Stimulated activated CD8-positive, alpha-beta memory T cell treated with anti-CD3 and anti-CD28 coated beads, Interleukin-4, amount 100 ng/mL, for 48 hours (primary cell): ENCODE measurements around the gene LYZL2.

Source experiments
- DNase-seq: peaks from one replicate; pipeline ENCODE4 v3.0.0-alpha.2; 2020

Gene LYZL2

GRCh38 chr10:30589441-30589840 lies 40.1 kb downstream of the LYZL2 start:
- no peak for DNase-seq

GRCh38 chr10:30587522-30588031 lies 42.0 kb downstream of the LYZL2 start:
- no peak for DNase-seq

DNA sequence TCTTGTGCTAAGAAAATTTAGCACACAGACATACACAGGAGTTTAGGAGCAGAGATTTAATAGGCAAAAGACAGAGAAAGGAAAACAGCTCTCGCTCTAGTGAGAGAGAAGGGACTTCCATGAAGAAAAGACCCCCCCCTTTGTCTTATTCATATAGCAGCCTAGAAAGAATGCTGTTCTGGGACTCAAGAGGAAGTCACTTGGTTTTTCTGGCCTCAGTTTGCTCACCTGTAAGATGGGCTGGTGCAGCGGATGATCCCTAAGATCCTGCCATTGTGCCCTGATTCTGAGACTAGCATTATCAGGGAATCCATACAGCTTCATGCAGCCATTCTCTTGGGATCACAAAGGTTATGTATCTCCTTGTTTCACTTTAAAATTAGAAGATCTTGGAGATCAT lies 42.7 kb downstream of the LYZL2 start:
- no peak for DNase-seq

- DNase-seq: peak; percentile 30
These were observed 45.7 kb downstream of the LYZL2 start for GRCh38 chr10:30583778-30584415.

DNA sequence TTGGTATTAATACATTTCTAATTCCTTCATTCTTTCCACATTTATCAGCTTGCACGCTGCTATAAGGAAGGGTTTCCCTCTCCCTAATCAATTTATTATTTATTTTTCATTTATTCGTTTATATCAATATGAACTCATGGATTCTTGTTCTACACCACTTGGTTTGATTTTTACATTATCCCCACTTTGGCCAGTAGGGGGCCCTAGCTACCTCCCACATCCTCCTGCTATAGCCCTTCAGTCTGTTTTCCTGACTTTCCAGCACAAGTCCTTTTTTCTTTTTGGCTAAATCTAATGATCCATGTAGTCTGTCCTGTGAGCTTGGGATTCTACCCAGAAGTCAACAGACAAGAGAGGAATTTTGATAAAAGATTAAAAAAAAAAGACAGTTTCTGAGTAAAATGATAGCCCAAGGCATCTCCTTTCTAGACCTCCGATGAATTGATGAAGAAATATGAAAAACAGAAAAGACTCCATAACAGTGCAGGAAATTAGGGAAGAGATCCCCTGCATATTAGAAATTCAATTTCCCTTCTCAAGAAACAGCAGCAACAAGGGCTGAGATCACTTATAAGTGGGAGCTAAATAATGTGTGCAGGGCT lies 47.7 kb downstream of the LYZL2 start:
- peak; percentile 34 for DNase-seq

DNA sequence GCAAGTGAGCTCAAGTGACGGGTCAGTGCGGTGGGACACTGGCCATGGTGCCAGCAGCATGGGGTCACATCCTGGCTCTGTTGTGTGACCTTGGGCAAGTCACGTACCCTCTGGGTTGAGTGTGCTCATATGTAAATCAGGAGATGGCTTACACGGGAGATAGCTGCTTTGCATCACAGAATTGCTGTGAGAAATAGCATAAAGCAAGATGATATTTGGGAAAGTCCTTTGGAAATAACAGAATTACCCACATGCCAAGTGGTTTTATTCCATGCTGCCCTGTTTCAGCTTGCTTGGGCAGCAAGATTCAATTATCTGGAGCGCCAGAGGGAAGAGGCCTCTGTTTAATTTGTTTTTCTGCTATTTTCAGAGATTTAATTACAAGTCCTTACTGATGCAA lies 48.9 kb downstream of the LYZL2 start:
- no peak for DNase-seq

GRCh38 chr10:30580241-30580640 lies 49.3 kb downstream of the LYZL2 start:
- no peak for DNase-seq

- DNase-seq: no peak
These were observed 50.0 kb downstream of the LYZL2 start for GRCh38 chr10:30579574-30579973.

GRCh38 chr10:30577048-30577447 lies 52.5 kb downstream of the LYZL2 start:
- DNase-seq: no peak

- DNase-seq: no peak
These were observed 52.9 kb downstream of the LYZL2 start for GRCh38 chr10:30576641-30577040.

- no peak for DNase-seq
These were observed 55.1 kb downstream of the LYZL2 start for GRCh38 chr10:30574432-30574796.

GRCh38 chr10:30573721-30574431 lies 55.7 kb downstream of the LYZL2 start:
- DNase-seq: no peak

DNA sequence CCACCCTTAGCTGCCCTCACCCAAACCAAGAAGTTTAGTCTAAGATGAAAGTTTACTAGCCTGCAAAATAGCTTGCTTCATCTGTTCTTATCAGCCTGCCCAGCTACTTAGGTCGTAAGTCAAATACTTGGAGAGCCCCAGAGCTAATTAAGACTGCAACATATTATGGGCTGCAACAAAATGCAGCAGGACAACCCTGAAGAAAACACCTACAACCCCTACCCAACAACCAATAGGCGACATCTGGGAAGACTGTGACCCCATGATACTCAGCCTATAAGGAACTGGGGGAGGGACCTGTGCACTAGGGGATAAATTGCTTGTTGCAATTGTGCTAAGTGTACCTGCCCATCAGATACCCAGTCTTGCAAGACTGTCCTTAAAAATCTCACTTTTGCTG lies 64.1 kb downstream of the LYZL2 start:
- DNase-seq: no peak

DNA sequence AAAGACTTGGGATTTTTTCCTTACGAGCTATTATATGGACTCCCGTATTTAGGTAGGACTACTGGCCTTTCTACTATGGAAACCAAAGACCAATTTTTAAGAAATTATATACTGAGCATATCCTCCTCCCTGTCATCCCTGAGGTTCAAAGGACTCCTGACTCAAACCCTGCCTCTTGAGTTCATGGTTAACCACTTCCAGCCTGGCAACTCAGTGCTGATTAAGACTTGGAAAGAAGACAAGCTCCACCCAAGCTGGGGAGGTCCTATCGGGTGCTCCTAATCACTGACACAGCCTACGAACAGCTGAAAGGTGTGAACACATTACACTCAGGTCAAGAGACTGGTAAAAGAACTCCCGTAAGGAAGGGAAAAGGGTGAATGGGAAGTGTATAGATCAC lies 66.8 kb downstream of the LYZL2 start:
- peak; percentile 44 for DNase-seq
